Measurements from ENCODE around the gene OR6M1. TPM values are rescaled to one million over a fixed set of nuclear protein-coding genes. Genes with fewer than 3 reads are reported as not detected.

The OR6M1 gene, protein sequence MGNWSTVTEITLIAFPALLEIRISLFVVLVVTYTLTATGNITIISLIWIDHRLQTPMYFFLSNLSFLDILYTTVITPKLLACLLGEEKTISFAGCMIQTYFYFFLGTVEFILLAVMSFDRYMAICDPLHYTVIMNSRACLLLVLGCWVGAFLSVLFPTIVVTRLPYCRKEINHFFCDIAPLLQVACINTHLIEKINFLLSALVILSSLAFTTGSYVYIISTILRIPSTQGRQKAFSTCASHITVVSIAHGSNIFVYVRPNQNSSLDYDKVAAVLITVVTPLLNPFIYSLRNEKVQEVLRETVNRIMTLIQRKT
- not detected for total RNA-seq

DNA sequence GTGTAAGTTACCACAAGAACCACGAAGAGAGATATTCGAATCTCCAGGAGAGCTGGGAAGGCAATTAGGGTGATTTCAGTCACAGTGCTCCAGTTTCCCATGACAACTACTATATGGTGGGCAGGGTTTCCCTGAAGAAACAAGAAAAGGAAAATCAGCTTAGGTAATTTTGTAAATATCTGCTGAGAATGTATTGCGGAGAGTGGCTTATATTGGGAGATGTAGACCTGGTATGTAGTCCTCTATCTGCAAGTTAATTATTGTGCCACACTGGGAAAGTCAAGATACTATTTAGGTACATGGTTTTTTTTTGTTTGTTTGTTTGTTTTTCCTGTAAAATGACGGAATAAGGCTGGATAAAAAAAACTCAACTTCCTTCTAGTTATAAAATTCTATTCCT lies at the start of gene OR6M1:
TSS of gene OR6M1 (minus strand) at position 101 of the 400 bp plus-strand sequence. CDS start at position 101, 0 bp downstream.
- Histone ChIP-seq H3K9me3 (no peaks in the 10 kb centered on the region), H3K36me3 (no peaks in the 10 kb centered on the region), H3K27ac (no peak within 1 kb of the TSS), H3K4me1 (replicated peaks) (no peaks in the 10 kb centered on the region), H3K27me3 (replicated peaks; ENCODE audit: insufficient read depth) (no peaks in the 10 kb centered on the region), H3K4me3 (no peak within 1 kb of the TSS)
- intact Hi-C loops (cut with DNase I): no loop called here
- no peak for DNase-seq (ENCODE audit: low spot score)
- 71% methylated on average over 4 of the region's 4 CpGs for WGBS
- TF ChIP-seq, protein P1, sequence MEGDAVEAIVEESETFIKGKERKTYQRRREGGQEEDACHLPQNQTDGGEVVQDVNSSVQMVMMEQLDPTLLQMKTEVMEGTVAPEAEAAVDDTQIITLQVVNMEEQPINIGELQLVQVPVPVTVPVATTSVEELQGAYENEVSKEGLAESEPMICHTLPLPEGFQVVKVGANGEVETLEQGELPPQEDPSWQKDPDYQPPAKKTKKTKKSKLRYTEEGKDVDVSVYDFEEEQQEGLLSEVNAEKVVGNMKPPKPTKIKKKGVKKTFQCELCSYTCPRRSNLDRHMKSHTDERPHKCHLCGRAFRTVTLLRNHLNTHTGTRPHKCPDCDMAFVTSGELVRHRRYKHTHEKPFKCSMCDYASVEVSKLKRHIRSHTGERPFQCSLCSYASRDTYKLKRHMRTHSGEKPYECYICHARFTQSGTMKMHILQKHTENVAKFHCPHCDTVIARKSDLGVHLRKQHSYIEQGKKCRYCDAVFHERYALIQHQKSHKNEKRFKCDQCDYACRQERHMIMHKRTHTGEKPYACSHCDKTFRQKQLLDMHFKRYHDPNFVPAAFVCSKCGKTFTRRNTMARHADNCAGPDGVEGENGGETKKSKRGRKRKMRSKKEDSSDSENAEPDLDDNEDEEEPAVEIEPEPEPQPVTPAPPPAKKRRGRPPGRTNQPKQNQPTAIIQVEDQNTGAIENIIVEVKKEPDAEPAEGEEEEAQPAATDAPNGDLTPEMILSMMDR (IDR thresholded peaks at IDR 0.05): no peak
- no peak for TF ChIP-seq POLR2A (IDR thresholded peaks at IDR 0.05)
- TF ChIP-seq POLR2AphosphoS5 (IDR thresholded peaks at IDR 0.05): no peak

DNA sequence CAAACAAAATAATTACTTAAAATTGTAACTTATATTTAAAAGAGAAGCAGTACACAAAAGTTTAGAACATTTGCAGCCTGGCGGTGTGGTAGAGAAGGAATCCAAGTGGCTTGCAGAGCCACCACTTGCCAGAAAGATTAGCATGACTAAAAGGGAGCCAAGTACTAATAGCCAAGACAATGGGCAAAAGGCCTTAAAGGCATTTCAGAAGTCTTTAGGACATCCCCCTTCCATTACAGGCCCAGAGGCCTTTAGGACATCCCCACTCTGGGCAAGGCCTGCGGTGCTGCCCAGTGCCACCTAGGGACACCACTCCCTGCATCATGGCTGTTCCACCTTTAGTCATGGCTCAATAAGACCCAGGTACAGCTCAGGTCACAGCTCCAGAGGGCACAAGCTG lies 46.9 kb upstream of the OR6M1 start:
- H3K27me3 ChIP-seq (replicated peaks; ENCODE audit: insufficient read depth): no peaks in the 10 kb centered on the region
- no peaks in the 10 kb centered on the region for H3K9me3 ChIP-seq
- H3K4me1 ChIP-seq (replicated peaks): no peaks in the 10 kb centered on the region
- H3K4me3 ChIP-seq: no peak overlapping the region
- intact Hi-C loops (cut with DNase I): no loop called here
- no peak overlapping the region for H3K27ac ChIP-seq
- TF ChIP-seq POLR2A (IDR thresholded peaks at IDR 0.05): no peak
- TF ChIP-seq, protein P1 (IDR thresholded peaks at IDR 0.05): no peak
- no peak for DNase-seq (ENCODE audit: low spot score)
- no peaks in the 10 kb centered on the region for H3K36me3 ChIP-seq
- 97% methylated on average over 2 of the region's 2 CpGs for WGBS

GRCh38 chr11:123852321-123852720 lies 46.2 kb upstream of the OR6M1 start:
- intact Hi-C loops (cut with DNase I): no loop called here
- Histone ChIP-seq H3K27me3 (replicated peaks; ENCODE audit: insufficient read depth) (no peaks in the 10 kb centered on the region), H3K4me1 (replicated peaks) (no peaks in the 10 kb centered on the region), H3K27ac (no peak overlapping the region), H3K9me3 (no peaks in the 10 kb centered on the region), H3K4me3 (no peak overlapping the region), H3K36me3 (no peaks in the 10 kb centered on the region)
- DNase-seq (ENCODE audit: low spot score): no peak
- TF ChIP-seq, protein P1 (IDR thresholded peaks at IDR 0.05): no peak
- TF ChIP-seq POLR2AphosphoS5 (IDR thresholded peaks at IDR 0.05): no peak
- no peak for TF ChIP-seq POLR2A (IDR thresholded peaks at IDR 0.05)

- no peaks in the 10 kb centered on the region for H3K9me3 ChIP-seq
- no peaks in the 10 kb centered on the region for H3K27me3 ChIP-seq (replicated peaks; ENCODE audit: insufficient read depth)
- 88% methylated on average over 4 of the region's 4 CpGs for WGBS
- H3K4me3 ChIP-seq: no peak overlapping the region
- H3K36me3 ChIP-seq: no peaks in the 10 kb centered on the region
- no peak for TF ChIP-seq POLR2A (IDR thresholded peaks at IDR 0.05)
- TF ChIP-seq, protein P1 (IDR thresholded peaks at IDR 0.05): no peak
- TF ChIP-seq POLR2AphosphoS5 (IDR thresholded peaks at IDR 0.05): no peak
- H3K27ac ChIP-seq: no peak overlapping the region
- intact Hi-C loops (cut with DNase I): no loop called here
- no peak for DNase-seq (ENCODE audit: low spot score)
- H3K4me1 ChIP-seq (replicated peaks): no peaks in the 10 kb centered on the region
Measured at GRCh38 chr11:123851110-123851509, 45.0 kb upstream of the OR6M1 start.

DNA sequence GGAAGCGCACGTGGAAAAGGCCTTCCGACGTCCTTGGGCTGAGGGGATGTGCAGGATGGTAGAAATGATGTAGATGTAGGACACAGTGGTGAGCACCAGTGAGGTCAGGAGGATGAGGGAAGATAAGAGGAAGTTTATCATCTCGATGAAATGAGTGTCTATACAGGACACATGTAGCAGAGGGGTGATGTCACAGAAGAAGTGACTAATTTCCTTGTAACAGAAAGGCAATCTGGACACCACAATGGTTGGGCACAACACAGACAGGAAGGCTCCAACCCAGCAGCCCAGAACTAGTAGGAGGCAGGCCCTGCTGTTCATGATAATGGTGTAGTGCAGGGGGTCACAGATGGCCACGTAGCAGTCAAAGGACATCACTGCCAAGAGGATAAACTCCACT lies 35.0 kb upstream of the OR6M1 start:
- Histone ChIP-seq H3K27me3 (replicated peaks; ENCODE audit: insufficient read depth) (no peaks in the 10 kb centered on the region), H3K4me1 (replicated peaks) (no peaks in the 10 kb centered on the region), H3K36me3 (no peaks in the 10 kb centered on the region), H3K4me3 (no peak overlapping the region), H3K27ac (no peak overlapping the region), H3K9me3 (no peaks in the 10 kb centered on the region)
- TF ChIP-seq, protein P1 (IDR thresholded peaks at IDR 0.05): no peak
- no peak for TF ChIP-seq POLR2A (IDR thresholded peaks at IDR 0.05)
- no peak for TF ChIP-seq POLR2AphosphoS5 (IDR thresholded peaks at IDR 0.05)
- intact Hi-C loops (cut with DNase I): no loop called here
- WGBS: 88% methylated on average over 6 of the region's 6 CpGs
- DNase-seq (ENCODE audit: low spot score): no peak

Data from prostate gland (tissue), 2 donors.